Measurements from ENCODE around the gene KLHL5. TPM values are rescaled to one million over a fixed set of nuclear protein-coding genes. Genes with fewer than 3 reads are reported as not detected.

The KLHL5 gene
- total and polyA plus RNA-seq, 2 experiments from 2014 or later = 27.0 to 43.3 TPM

GRCh38 chr4:39062770-39063097 is 702 bp downstream of the KLHL5 start:
- H3K27me3 ChIP-seq (replicated peaks; ENCODE audit: insufficient read depth) = no peaks in the 10 kb centered on the region

DNA sequence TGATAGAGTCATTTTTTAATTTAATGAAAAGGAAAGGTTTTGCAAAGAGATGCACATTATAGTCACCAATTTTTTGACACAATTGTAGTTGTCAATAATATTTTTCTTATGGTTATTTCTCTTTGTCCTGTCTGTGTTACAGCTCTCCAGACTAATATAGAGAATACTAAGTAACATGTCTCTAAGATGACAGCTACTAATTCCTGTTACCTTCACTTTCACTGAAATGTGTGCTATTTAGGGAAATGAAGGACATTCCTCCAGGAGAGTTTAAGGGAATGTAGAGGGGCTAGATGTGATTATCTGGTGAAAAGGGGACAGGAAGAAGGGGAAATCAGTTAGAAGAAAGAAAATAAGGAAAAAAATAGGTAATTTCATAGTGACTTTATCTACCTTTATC is 1.4 kb downstream of the KLHL5 start:
- TF ChIP-seq EZH2 (IDR thresholded peaks at IDR 0.05; ENCODE audit: insufficient read depth, poor library complexity, severe bottlenecking) (no peak), EZH2phosphoT487 (IDR thresholded peaks at IDR 0.05; ENCODE audit: insufficient read depth, low read depth) (no peak)
- Histone ChIP-seq H3K36me3 (ENCODE audit: low read depth) (no peaks in the 10 kb centered on the region), H3K9me2 (ENCODE audit: insufficient read depth) (no peaks in the 10 kb centered on the region), H3K27me3 (replicated peaks; ENCODE audit: insufficient read depth) (no peaks in the 10 kb centered on the region), H3K4me2 (ENCODE audit: unreplicated experiment) (no peak overlapping the region), H3K9me3 (ENCODE audit: low read depth) (no peaks in the 10 kb centered on the region), H3K4me3 (no peak overlapping the region), H2AFZ (no peak overlapping the region), H3F3A (ENCODE audit: insufficient read depth) (0 out of 2 replicates have a peak, but pooled peaks cover 5% of the 10 kb centered on the region), H3K79me2 (ENCODE audit: insufficient read depth) (peaks cover 49% of the 10 kb centered on the region), H3K27ac (no peak overlapping the region), H4K20me1 (ENCODE audit: insufficient read depth) (no peaks in the 10 kb centered on the region), H3K9ac (no peak overlapping the region), H3K4me1 (ENCODE audit: insufficient read depth) (peaks cover 9% of the 10 kb centered on the region; the same call in 1 of the 2 replicates)
- in situ Hi-C loops (cut with MboI) = loop anchor here (25.0 kb wide), 1 partner anchor 101 kb away; no protein-coding TSS in a partner anchor
- no peak for DNase-seq

More at GRCh38 chr4:39062770-39063097, 702 bp downstream of the KLHL5 start:
- H3K9me3 ChIP-seq (ENCODE audit: low read depth) = no peaks in the 10 kb centered on the region
- no peak overlapping the region for H3K4me3 ChIP-seq
- 51 to 55% methylated on average over 4 of the region's 4 CpGs for WGBS, 2 experiments (ENCODE audit: low coverage in 1 of 2, low lambda C conversion rate in 2 of 2, missing lambda C conversion rate in 2 of 2)
- H3K27ac ChIP-seq = no peak overlapping the region
- no peak for DNase-seq
- TF ChIP-seq EZH2phosphoT487 (IDR thresholded peaks at IDR 0.05; ENCODE audit: insufficient read depth, low read depth) (no peak), EZH2 (IDR thresholded peaks at IDR 0.05; ENCODE audit: insufficient read depth, poor library complexity, severe bottlenecking) (no peak)
- no peak overlapping the region for H3K9ac ChIP-seq
- H3K36me3 ChIP-seq (ENCODE audit: low read depth) = no peaks in the 10 kb centered on the region
- in situ Hi-C loops (cut with MboI) = loop anchor here (25.0 kb wide), 1 partner anchor 100 kb away; no protein-coding TSS in a partner anchor
- H3K4me1 ChIP-seq (ENCODE audit: insufficient read depth) = peaks cover 9% of the 10 kb centered on the region; the same call in 1 of the 2 replicates
- peak overlapping the region; percentile 25 for H3K4me2 ChIP-seq (ENCODE audit: unreplicated experiment)
- no peaks in the 10 kb centered on the region for H3K9me2 ChIP-seq (ENCODE audit: insufficient read depth)
- H3F3A ChIP-seq (ENCODE audit: insufficient read depth) = 0 out of 2 replicates have a peak, but pooled peaks cover 5% of the 10 kb centered on the region
- H4K20me1 ChIP-seq (ENCODE audit: insufficient read depth) = no peaks in the 10 kb centered on the region
- peaks cover 56% of the 10 kb centered on the region for H3K79me2 ChIP-seq (ENCODE audit: insufficient read depth)
- peak overlapping the region; percentile 19; the same call in 1 of the 2 replicates for H2AFZ ChIP-seq

DNA sequence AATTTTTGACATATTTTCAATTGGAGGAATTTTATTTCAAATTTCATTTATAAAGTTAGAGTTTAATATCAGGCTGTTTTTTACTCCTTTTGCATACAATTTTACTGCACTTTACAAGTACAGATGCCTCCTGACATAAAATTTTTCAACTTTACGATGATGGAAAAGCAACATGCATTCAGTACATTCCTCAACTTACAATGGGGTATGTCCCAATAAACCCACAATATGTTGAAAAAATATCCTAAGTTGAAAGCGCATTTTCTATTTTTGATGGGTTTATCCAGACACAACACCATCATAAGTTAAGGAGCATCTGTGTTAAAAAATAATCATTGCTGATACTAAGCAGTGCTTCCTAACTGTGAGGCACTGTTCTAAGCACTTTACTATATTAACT is 4.3 kb downstream of the KLHL5 start:
- in situ Hi-C loops (cut with MboI) = loop anchor here (25.0 kb wide), 1 partner anchor 104 kb away; no protein-coding TSS in a partner anchor
- Histone ChIP-seq H3F3A (ENCODE audit: insufficient read depth) (0 out of 2 replicates have a peak, but pooled peaks cover 5% of the 10 kb centered on the region), H3K27ac (no peak overlapping the region), H2AFZ (no peak overlapping the region), H3K9ac (no peak overlapping the region), H3K27me3 (replicated peaks; ENCODE audit: insufficient read depth) (no peaks in the 10 kb centered on the region), H3K4me1 (ENCODE audit: insufficient read depth) (peaks cover 9% of the 10 kb centered on the region; the same call in 1 of the 2 replicates), H3K9me2 (ENCODE audit: insufficient read depth) (no peaks in the 10 kb centered on the region), H3K79me2 (ENCODE audit: insufficient read depth) (peaks cover 25% of the 10 kb centered on the region), H3K36me3 (ENCODE audit: low read depth) (no peaks in the 10 kb centered on the region), H3K9me3 (ENCODE audit: low read depth) (no peaks in the 10 kb centered on the region), H3K4me3 (no peak overlapping the region), H3K4me2 (ENCODE audit: unreplicated experiment) (no peak overlapping the region), H4K20me1 (ENCODE audit: insufficient read depth) (no peaks in the 10 kb centered on the region)
- TF ChIP-seq EZH2 (IDR thresholded peaks at IDR 0.05; ENCODE audit: insufficient read depth, poor library complexity, severe bottlenecking) = no peak
- no peak for TF ChIP-seq EZH2phosphoT487 (IDR thresholded peaks at IDR 0.05; ENCODE audit: insufficient read depth, low read depth)
- no peak for DNase-seq
- WGBS, 2 experiments (ENCODE audit: low coverage in 1 of 2, low lambda C conversion rate in 2 of 2, missing lambda C conversion rate in 2 of 2) = 96 to 97% methylated on average over 2 of the region's 2 CpGs

GRCh38 chr4:39067031-39067430 is 5.0 kb downstream of the KLHL5 start:
- no peaks in the 10 kb centered on the region for H4K20me1 ChIP-seq (ENCODE audit: insufficient read depth)
- H3F3A ChIP-seq (ENCODE audit: insufficient read depth) = 0 out of 2 replicates have a peak, but pooled peaks cover 5% of the 10 kb centered on the region
- no peak overlapping the region for H3K4me3 ChIP-seq
- no peak overlapping the region for H3K27ac ChIP-seq
- in situ Hi-C loops (cut with MboI) = loop anchor here (25.0 kb wide), 1 partner anchor 105 kb away; no protein-coding TSS in a partner anchor
- H3K79me2 ChIP-seq (ENCODE audit: insufficient read depth) = peaks cover 23% of the 10 kb centered on the region
- peaks cover 5% of the 10 kb centered on the region; the same call in 1 of the 2 replicates for H3K4me1 ChIP-seq (ENCODE audit: insufficient read depth)
- no peak overlapping the region for H3K4me2 ChIP-seq (ENCODE audit: unreplicated experiment)
- H2AFZ ChIP-seq = no peak overlapping the region
- no peak overlapping the region for H3K9ac ChIP-seq
- no peaks in the 10 kb centered on the region for H3K9me3 ChIP-seq (ENCODE audit: low read depth)
- DNase-seq = no peak
- no peaks in the 10 kb centered on the region for H3K27me3 ChIP-seq (replicated peaks; ENCODE audit: insufficient read depth)
- 97 to 100% methylated on average over 2 of the region's 2 CpGs for WGBS, 2 experiments (ENCODE audit: low coverage in 1 of 2, low lambda C conversion rate in 2 of 2, missing lambda C conversion rate in 2 of 2)
- no peaks in the 10 kb centered on the region for H3K36me3 ChIP-seq (ENCODE audit: low read depth)
- TF ChIP-seq EZH2phosphoT487 (IDR thresholded peaks at IDR 0.05; ENCODE audit: insufficient read depth, low read depth) (no peak), EZH2 (IDR thresholded peaks at IDR 0.05; ENCODE audit: insufficient read depth, poor library complexity, severe bottlenecking) (no peak)
- H3K9me2 ChIP-seq (ENCODE audit: insufficient read depth) = no peaks in the 10 kb centered on the region
